Measurements from ENCODE around the gene SPINDOC. TPM values are rescaled to one million over a fixed set of nuclear protein-coding genes. Genes with fewer than 3 reads are reported as not detected.

The SPINDOC gene
- polyA plus RNA-seq, 1 experiment = 15.8 TPM

DNA sequence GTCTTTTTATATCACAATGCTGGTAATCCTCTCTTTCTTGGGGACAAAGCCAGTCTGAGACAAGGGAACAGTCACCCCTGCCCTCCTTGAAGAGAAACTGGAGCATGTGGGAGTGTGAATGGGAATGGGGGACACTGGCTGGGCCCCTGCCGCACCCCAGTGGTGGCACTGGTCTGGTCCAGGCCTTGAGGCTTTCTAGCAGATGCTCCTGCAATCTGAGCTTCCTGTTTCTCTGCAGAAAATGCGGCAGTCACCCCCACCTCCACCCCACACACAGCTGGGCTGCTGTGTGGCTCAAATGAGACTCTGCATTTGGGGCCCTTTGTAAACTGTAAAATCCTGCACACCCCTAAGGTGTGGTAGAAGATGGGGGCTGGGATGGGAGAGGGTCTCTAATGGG is 19.1 kb downstream of the SPINDOC start:
- TF ChIP-seq, protein P1, sequence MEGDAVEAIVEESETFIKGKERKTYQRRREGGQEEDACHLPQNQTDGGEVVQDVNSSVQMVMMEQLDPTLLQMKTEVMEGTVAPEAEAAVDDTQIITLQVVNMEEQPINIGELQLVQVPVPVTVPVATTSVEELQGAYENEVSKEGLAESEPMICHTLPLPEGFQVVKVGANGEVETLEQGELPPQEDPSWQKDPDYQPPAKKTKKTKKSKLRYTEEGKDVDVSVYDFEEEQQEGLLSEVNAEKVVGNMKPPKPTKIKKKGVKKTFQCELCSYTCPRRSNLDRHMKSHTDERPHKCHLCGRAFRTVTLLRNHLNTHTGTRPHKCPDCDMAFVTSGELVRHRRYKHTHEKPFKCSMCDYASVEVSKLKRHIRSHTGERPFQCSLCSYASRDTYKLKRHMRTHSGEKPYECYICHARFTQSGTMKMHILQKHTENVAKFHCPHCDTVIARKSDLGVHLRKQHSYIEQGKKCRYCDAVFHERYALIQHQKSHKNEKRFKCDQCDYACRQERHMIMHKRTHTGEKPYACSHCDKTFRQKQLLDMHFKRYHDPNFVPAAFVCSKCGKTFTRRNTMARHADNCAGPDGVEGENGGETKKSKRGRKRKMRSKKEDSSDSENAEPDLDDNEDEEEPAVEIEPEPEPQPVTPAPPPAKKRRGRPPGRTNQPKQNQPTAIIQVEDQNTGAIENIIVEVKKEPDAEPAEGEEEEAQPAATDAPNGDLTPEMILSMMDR (IDR thresholded peaks at IDR 0.05; ENCODE audit: low read depth, low read length) = no peak
- H3K9me3 ChIP-seq (ENCODE audit: control insufficient read depth, insufficient read depth, low read length) = no peaks in the 10 kb centered on the region
- ChIA-PET CTCF (interaction anchor here (0.7 to 8.2 kb wide), 2 partner anchors 68 to 113 kb away, joined by 13 to 256 read pairs; no protein-coding TSS in a partner anchor), POLR2A (interaction anchor here (0.6 kb wide), 1 partner anchor 119 kb away, joined by 7 read pairs; no protein-coding TSS in a partner anchor)
- DNase-seq (ENCODE audit: low read depth, low spot score) = no peak
- H3K27ac ChIP-seq (ENCODE audit: low read depth, low read length) = no peak overlapping the region
- no peaks in the 10 kb centered on the region for H3K27me3 ChIP-seq (ENCODE audit: control insufficient read depth, insufficient read depth, low read length)
- H3K4me3 ChIP-seq (ENCODE audit: low read depth, low read length) = no peak overlapping the region

DNA sequence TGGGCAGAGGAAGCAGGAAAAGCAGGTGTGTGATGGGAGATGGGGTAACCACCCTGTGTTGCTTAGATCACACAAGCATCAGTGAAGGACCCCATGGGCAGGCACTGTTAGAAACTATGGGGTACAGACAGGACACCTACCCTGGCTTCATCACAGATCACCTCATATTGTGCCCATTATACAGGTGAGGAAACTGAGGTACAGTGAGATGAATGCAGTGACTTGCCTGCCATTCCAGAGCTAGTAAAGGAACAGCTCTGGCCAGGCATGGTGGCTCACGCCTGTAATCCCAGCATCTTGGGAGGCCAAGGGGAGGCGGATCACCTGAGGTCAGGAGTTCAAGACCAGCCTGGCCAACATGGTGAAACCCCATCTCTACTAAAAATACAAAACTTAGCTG is 19.8 kb downstream of the SPINDOC start:
- Histone ChIP-seq H3K27ac (ENCODE audit: low read depth, low read length) (no peak overlapping the region), H3K9me3 (ENCODE audit: control insufficient read depth, insufficient read depth, low read length) (no peaks in the 10 kb centered on the region), H3K4me3 (ENCODE audit: low read depth, low read length) (no peak overlapping the region), H3K27me3 (ENCODE audit: control insufficient read depth, insufficient read depth, low read length) (no peaks in the 10 kb centered on the region)
- ChIA-PET CTCF (interaction anchor here (8.2 kb wide), 1 partner anchor 112 kb away, joined by 256 read pairs; no protein-coding TSS in a partner anchor), POLR2A (no interaction called here)
- no peak for DNase-seq (ENCODE audit: low read depth, low spot score)
- TF ChIP-seq, protein P1 (IDR thresholded peaks at IDR 0.05; ENCODE audit: low read depth, low read length) = no peak

DNA sequence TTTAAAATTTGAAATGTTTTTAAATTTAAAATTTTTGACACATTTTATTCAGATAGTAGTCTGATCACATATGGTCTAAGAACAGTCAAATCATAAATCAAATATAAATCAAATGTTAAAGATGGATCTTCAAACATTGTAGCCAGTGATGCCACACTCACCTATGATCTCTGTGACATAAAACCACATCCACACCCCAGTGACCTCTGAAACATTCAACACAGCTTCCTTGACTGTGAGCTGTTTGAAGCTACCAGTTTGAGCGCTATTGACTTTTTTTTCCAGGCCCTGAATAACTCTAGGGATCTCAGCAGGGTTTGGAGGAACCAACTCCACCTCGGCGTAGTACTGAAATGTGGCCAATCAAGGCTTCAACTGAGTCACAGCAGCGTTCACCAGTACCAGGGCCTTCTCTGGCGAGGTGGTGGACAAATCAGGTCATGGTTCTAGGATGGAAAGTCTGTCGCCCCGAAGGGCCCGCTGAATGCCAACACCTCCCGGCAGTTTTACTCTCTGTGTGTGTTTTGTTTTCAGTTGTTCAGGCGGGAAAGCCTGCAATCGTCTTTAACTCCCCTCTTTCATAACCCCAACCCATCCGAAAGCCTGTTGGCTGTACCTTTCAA is 21.4 kb downstream of the SPINDOC start:
- Histone ChIP-seq H3K4me3 (ENCODE audit: low read depth, low read length) (no peak overlapping the region), H3K27me3 (ENCODE audit: control insufficient read depth, insufficient read depth, low read length) (no peaks in the 10 kb centered on the region), H3K9me3 (ENCODE audit: control insufficient read depth, insufficient read depth, low read length) (no peaks in the 10 kb centered on the region; the same call in 1 of the 2 replicates), H3K27ac (ENCODE audit: low read depth, low read length) (no peak overlapping the region)
- DNase-seq (ENCODE audit: low read depth, low spot score) = no peak
- ChIA-PET POLR2A (no interaction called here), CTCF (interaction anchor here (0.7 to 8.2 kb wide), 4 partner anchors 8 to 370 kb away, joined by 3 to 256 read pairs (median 4); no protein-coding TSS in a partner anchor)
- TF ChIP-seq, protein P1 (IDR thresholded peaks at IDR 0.05; ENCODE audit: low read depth, low read length) = no peak

DNA sequence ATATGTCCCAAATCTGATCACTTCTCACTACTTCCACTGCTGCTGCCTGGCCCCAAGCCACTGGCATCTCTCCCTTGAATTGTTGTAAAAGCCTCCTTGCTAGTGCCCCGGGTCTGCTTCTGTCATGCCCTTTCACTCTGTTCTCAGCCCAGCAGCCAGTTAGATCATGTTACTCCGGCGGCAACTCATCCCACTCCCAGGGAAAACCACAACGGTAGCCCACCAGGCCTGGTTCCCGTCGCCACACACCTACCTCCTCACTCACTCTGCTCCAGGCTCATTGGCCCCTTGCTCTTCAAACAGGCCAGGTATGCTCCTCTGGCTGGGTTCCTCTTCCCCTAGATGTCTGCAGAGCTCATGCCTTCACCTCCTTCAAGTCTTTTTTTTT is 21.9 kb downstream of the SPINDOC start:
- H3K27me3 ChIP-seq (ENCODE audit: control insufficient read depth, insufficient read depth, low read length) = no peaks in the 10 kb centered on the region
- TF ChIP-seq, protein P1 (IDR thresholded peaks at IDR 0.05; ENCODE audit: low read depth, low read length) = no peak
- H3K27ac ChIP-seq (ENCODE audit: low read depth, low read length) = peak overlapping the region; percentile 31
- POLR2A ChIA-PET = no interaction called here
- CTCF ChIA-PET = interaction anchor here (0.7 to 8.2 kb wide), 4 partner anchors 9 to 317 kb away, joined by 3 to 256 read pairs (median 4); no protein-coding TSS in a partner anchor
- no peak overlapping the region for H3K4me3 ChIP-seq (ENCODE audit: low read depth, low read length)
- no peaks in the 10 kb centered on the region; the same call in 1 of the 2 replicates for H3K9me3 ChIP-seq (ENCODE audit: control insufficient read depth, insufficient read depth, low read length)
- DNase-seq (ENCODE audit: low read depth, low spot score) = no peak

DNA sequence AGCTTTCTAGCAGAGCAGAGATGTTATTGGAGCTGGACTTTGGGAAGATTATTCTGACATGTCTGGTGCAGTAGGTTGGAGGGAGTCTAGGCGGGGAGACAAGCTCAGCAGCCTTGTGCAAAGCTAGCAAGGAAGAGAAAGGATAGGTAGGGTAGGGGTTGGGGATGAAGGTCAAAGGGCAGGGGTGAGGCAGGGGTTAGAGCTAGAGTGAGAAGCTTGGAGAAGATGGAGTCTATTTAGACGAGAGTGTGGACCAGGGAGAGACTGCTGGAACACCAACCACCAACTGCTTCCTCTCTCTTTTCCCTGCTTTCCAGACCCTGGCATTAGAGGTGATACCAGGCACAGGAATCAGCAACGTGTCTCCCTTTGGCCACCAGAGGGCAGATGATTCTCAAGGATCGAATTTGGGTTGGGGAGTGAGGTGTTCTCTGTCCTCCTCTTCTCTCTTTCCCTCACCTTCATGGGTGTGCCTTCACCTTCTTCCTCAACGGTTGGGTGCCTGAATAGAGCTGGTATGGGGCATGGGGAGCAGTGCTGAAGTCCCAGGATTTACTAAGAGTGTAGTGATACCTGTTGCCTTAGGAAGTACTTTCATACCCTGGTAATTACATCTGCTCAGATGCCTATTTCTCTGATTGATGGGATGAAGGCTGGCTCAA is 23.9 kb downstream of the SPINDOC start:
- ChIA-PET POLR2A (no interaction called here), CTCF (interaction anchor here (0.6 to 8.2 kb wide), 50 partner anchors 8 to 315 kb away, joined by 3 to 256 read pairs (median 5); partner anchors contain the start of genes NAA40, SPINDOC and ZFTA)
- DNase-seq (ENCODE audit: low read depth, low spot score) = no peak
- H3K4me3 ChIP-seq (ENCODE audit: low read depth, low read length) = no peak overlapping the region
- no peaks in the 10 kb centered on the region; the same call in 1 of the 2 replicates for H3K9me3 ChIP-seq (ENCODE audit: control insufficient read depth, insufficient read depth, low read length)
- TF ChIP-seq, protein P1 (IDR thresholded peaks at IDR 0.05; ENCODE audit: low read depth, low read length) = peak; percentile 87
- no peaks in the 10 kb centered on the region for H3K27me3 ChIP-seq (ENCODE audit: control insufficient read depth, insufficient read depth, low read length)
- no peak overlapping the region for H3K27ac ChIP-seq (ENCODE audit: low read depth, low read length)
